GM21360 (cell line): ENCODE results near the gene PRKCA.
"Not testable (repeated sequence)": the region's sequence is repeated elsewhere in the genome, so short reads cannot be mapped to it uniquely, and the experiment has no call there.

ENCODE experiments used
- ATAC-seq: cut with Tn5 transposase; IDR thresholded peaks from one replicate; pipeline ENCODE4 v1.9.1; 2021; ENCODE audit warnings: mild to moderate bottlenecking, moderate library complexity; ENCODE audit not compliant: unreplicated experiment

PRKCA gene

DNA sequence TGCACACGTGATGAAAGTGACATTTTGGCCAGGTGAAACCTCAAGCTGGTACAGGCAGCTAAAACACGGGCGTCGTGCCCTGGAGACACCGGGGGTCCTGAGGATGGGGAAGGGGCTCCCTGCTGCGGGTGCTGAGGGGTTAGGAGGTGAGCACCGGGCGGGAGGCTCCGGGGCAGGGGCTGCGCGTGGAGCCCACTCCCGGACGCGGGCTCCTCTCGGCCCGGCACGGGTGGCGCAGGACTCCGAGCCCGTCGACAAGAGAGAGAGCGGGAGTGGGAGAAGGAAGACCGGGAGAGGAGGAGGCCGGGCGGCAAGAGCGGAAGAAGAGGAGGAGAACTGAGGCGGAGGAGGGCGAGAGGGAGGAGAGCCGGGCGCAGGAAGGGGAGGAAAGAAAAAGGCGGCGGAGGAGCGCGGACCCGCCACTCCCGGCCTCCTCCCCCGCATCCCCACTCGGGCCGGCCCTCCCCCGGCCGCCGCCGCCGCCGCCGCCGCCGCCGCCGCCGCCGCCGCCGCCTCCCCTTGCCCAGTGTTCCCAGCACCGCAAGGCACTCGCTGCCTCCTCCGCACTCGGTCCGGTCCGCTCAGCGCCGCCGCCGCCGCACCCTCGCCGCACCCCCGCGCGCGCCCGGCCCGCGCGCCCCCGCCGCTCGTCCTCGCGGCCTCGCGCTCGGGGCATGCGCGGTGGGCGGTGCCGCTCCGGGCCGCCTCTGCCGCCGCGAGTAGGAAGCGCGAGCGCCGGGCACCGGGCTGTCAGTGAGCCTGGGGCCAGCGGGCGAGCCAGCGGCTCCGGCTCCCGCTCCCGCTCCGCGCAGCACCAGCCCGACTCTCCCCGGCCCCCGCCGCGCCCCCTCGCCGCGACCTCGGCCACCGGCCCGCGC is at the start of gene PRKCA:
PRKCA (plus strand) TSS at position 750 of the 878 bp plus-strand sequence.
- peak; percentile 70 for ATAC-seq

DNA sequence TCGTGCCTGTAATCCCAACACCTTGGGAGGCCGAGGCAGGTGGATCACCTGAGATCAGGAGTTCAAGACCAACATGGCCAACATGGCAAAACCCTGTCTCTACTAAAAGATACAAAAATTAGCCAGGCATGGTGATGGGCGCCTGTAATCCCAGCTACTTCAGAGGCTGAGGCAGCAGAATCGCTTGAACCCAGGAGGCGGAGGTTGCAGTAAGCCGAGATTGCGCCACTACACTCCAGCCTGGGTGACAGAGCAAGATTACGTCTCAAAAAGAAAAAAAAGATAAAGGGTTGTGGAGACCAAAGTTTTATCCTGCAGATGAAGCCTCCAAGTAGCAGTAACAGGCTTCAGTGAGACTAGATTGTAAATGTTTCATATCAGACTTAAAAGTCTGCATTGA is 49.0 kb upstream of the PRKCA start:
- ATAC-seq: not testable (repeated sequence)

DNA sequence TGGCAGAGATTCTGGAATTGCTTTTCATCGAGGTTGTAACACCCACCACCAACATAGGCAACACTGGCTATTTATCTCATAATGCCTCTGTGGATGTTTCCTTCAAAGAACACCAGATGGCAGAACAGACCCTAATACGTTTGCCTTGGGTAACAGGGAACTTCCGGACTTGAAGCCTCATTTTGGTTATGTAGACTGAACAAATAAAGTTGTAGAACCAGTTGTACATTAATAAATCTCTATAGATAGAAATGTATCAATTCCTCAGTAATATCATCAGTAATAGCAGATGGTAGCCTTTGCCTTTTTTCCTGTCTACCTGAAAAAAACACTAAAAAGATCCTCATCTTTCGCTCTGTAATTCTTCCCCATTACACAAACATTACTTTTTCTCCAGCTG is 47.3 kb upstream of the PRKCA start:
- no peak for ATAC-seq

DNA sequence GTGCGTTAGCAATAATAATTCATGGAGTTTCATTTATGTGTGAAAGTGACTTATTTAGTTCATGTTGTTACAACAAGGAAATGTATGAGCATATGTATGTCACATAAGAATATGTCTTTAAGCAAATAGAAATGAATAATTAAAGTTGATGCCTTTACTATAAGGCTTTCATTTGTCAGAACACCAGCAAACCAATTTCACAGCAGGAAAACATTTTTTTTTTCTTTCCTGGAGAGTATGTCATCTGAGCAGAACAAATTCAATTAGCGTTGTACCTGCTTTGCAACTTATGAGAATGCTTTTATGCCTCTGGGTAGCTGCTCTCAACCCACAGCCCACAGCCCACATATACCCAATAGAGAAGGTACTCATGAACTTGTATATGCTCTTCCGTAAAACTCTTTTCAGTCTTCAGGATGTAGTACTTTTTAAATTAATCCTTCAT is 46.9 kb upstream of the PRKCA start:
- ATAC-seq: no peak

DNA sequence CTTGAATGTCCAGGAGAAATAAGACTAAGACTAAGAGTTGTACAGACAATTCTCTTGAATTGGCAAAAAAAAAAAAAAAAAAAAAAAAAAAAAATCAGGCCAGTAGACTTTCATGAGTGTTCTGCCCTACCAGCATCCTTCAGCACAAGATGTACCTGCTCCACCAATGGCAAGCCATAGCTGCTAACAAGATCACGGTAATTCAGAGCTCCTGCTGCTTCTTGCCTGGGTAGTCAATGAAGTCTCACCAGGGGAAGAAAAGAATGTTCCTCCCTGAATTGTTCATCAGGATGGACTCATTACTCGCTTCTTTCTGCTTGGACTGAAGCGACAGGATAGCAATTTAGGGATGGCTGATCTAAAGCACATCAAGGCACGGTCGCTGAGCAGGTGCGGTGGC is 42.1 kb upstream of the PRKCA start:
- no peak for ATAC-seq

DNA sequence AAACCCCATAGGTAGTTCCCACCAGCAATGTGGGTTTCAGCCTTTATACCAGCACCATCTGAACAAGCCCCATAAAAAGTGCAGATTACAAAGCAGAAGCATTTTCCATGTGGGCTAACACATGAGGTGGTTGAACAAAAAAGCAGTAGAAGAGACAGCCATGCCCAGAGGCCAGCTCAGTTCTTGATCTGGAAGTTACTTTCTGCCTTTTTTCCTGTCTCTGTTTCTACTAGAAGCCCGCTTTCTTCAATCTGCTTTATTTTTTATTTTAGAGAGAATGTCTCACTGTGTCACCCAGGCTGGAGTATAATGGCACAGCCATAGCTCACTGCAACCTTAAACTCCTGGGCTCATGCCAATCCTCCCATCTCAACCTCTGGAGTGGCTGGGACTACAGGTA is 41.7 kb upstream of the PRKCA start:
- ATAC-seq: no peak

DNA sequence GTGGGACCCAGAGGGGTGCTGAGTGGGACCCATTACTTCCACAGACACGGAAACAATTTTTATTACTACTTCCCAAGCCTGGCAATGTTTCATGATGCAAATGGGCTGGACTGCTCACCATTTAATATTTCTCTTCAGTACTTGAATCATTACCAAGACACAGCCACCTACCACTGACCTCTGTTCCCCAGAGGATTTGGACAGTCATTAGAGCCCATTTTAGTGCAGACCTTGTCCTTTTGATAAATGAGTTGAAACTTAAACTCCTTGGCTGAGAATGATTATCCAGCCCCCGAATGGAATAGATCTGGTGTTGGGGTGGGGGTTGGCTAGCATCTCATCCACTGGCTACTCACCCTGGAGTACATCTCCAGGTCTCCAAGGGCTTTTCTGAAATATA is 39.6 kb upstream of the PRKCA start:
- ATAC-seq: no peak

DNA sequence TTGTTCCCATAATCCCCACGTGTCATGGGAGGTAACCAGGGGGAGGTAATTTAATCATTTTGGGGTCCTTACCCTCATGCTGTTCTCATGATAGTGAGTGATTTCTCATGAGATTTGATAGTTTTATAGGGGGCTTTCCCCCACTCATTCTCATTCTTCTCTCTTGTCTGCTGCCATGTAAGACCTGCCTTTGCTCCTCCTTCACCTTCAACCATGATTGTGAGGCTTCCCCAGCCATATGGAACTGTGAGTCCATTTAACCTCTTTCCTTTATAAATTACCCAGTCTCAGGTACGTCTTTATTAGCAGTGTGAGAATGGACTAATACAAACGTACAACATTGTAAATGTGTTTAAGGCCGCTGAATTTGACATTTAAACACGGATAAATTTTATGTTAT is 37.7 kb upstream of the PRKCA start:
- ATAC-seq: no peak

DNA sequence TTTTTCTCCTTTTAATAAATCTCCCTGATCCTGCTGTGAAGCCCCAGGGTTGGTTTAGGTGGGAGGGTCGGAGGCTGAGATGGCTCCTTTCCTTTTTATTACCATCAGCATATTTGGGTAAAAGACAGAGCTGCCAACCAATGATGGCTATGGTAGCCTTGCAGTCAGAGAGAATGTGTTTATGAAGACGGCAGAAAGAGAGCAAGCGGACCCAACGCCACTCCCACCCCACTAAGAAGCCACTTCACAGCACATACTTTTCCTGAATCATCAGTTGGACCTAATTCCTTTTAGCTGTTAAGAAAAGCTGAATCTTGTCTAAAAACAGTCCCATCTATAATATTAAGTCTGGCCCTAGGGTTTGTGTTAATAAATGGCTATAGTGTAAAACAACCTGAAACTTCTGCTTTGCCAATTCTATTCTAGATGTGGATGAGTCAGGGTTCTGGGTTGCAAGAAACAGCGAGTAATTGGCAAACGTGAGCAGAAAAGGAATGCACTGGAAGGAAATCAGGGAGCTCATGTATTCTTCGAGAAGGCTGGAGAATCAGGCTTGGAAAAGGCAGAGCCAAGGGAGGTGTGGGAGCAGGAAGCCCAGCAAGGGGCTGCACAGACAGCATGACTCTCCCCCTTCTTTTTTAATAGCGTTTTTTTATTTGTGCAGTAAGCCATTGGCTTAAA is 34.0 kb upstream of the PRKCA start:
- no peak for ATAC-seq

DNA sequence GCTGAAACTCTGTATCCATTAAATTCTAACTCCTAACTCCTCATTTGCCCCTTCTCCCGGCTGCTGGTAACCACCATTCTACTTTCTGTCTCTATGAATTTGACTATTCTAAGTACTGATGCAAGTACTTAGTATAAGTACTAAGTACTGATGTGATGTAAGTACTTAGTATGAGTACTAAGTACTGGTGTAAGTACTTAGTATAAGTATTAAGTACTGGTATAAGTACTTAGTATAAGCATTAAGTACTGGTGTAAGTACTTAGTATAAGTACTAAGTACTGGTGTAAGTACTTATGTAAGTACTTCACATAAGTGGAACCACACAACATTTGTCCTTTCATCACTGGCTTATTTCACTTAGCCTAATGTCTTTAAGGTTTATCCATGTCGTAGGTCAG is 32.3 kb upstream of the PRKCA start:
- ATAC-seq: no peak

DNA sequence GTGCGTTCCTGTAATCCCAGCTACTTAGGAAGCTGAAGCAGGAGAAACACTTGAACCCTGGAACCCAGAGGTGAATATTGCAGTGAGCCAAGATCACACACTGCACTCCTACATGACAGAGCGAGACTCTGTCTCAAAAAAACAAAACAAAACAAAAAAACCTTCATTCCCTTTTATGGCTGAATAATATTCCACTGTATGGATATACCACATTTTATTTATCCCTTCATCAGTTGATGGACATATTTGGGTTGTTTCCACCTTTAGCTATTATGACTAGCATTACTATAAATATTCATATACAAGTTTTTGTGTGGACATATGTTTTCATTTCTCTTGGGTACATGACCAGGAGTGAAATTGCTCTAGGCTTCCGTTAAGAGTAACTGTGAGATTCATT is 30.9 kb upstream of the PRKCA start:
- ATAC-seq: no peak

DNA sequence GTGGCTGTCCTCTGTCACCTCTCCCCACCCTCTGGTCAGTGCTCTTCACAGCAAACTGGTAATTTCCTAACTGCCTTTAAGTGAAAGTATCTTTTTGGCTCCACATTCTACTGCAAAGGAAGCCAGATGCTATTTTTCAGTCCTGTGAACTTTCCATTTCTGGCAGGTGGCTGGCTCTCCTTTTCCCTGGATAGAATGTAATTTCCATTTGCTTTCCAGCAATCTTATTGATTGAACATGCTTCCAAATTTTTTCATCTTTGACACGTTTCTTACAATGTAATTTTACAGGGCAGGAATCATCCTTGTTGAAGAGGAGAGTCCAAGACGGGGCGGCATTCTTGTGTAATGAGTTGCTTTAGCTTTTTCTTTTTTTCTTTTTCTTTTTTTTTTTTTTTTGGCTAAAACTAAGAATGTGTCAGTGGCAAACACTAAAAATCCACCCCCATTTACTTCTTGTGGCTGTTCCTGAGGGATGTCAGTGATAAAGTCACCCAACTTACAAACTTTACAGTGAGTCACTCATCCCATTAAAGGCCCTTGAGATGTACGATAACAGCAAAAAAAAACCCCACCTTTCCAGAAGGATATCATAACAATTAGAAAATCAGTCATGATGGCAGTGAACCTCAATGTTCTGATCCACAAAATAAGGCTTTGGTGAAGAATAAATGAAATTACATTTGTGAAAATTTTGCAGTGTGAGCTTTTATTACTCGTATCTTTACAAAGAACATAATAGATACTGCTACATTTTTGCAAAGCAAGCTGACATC is 29.4 kb upstream of the PRKCA start:
- ATAC-seq: no peak

DNA sequence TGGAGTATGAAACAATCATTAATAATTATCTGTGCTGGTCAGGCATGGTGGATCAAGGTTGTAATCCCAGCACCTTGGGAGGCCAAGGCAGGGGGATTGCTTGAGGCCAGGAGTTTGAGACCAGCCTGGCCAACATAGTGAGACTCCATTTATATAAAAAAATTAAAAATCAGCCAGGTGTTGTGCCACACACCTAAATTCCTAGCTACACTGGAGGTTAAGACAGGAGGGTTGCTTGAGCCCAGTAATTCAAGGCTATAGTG is 28.9 kb upstream of the PRKCA start:
- no peak for ATAC-seq

DNA sequence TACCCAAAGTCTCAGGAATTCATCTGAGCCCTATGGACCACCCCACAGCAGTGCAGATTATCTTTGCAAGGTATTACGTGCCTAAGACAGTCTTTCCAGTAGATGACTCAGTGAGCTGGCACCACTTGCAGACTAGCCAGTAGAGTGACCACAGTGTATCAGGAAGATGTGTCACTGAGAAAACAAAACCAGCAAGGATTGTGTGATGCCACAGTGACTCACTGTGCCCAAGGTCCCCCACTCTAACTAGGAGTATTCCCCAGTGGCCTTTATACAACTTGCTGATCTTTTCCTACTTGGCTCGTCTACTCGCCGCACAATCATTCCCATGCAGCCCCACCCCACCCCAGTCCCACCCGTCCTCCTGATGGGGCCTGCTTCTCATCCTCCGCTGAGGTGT is 26.8 kb upstream of the PRKCA start:
- ATAC-seq: no peak

DNA sequence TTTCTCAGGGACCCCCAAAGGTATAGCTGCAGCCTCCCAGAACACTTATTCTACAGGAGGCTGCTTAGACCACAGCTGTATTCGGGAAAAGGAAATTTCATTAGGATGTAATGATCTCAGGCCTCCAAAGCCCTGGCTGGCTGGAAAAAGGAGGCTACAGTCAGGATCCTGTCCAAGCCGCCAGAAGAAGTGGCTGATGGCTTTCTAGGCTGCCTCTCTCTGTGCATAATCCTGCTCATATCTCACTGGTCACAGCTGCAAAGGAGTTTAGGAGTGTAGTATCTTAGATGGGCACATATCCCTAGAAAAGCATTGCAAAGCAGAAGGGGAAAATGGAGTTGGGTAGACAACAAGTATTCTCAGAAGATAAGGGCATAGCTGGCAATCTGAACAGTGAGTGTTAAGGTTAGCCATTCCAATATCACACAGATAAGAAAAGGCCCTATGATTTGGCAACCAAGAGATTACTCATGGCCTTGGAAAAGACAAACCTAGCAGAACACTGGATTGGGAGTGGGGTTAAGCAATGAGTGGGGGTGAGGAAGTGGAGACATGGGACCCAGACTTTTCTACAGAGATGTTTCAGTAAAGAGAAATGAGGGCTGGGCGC is 26.0 kb upstream of the PRKCA start:
- no peak for ATAC-seq

DNA sequence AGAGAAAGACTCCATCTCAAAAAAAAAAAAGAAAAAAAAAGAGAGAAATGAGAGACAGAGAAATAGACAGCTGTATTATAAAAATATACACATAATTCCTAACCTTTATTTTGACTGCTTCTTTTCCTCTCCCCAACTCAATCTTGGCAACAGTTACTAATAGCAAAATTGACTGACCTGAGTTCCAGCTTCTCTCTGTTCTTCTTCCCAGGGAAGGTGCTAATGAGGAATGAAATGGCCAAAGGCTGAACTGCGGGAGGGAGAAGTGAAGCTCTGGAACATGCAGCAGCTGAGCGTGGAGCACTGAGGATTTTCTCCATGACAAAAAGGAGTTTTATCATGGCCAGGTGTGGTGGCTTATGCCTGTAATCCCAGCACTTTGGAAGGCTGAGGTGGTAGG is 25.2 kb upstream of the PRKCA start:
- no peak for ATAC-seq

DNA sequence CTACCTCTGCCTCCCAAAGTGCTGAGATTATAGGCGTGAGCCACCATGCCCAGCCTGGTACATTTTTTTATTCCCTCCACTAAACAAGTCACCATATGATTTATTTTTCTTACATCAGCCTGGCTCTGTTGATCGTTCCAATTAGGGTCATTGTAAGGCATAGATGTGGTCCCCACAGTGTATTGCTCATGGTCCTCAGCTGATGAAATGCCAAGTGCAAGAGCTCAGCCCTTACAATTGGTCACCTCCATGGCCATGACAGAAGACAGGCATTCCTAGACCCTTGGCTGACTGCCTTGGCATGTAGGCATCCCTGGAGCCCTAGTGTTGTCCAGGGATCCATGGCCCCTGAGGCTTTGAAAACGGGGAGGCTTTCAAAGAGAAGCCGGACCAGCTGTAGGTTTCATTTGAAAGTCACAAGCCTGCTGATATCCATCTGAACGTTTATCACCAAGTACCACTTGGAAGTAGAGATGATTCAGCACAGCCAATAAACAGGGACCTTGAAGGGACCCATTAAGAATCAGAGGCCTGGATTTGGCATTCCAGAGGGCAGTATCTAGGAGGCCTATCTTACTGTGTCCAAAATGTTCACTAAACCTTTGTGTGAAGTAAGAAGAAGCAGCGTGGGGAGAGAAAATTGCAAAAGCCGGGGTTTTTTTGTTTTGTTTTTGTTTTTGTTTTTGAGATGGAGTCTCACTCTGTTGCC is 20.6 kb upstream of the PRKCA start:
- ATAC-seq: no peak

DNA sequence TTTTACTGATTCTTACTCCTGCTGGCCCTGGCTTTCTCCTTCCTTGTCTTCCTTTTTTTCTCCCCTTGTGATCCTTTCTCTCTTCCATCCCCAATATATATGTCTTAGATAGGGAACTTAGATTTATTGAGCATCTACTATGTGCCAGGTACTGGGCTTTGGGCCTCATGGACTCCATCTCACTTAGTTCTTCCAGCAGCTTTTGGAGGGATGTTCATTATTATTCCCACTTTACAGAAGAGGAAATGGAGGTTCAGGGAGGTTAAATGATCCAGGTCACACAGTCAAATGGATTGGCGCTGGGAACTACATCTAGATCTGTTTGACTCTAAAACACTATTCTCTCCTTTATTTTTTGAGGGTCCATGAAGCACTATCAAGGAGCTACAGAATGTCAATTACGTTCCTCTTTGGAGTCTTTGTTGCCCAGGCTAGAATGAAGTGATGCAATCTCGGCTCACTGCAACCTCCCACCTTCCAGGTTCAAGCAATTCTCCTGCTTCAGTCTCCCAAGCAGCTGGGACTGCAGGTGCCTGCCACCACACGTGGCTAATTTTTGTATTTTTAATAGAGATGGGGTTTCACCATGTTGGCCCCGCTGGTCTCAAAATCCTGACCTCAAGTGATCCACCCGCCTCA is 19.0 kb upstream of the PRKCA start:
- ATAC-seq: no peak

DNA sequence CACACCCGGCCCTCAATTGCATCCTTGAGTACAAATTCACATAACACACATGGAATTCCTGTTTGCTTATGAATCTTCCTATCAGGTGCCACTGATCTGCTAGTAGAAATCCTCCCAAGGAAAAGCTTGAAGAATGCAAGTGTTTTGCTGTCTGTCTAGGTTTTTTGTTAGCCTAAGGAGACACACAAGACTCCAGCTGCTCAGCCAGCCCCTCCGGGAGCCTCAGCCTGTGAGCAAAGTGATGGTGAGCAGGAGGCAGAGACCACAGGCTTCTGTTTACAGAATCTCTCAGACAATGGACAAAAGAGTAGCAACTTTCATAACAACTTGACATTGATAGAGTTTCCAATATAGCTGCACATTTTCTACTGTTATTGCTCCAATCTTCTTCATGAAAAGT is 18.4 kb upstream of the PRKCA start:
- no peak for ATAC-seq

DNA sequence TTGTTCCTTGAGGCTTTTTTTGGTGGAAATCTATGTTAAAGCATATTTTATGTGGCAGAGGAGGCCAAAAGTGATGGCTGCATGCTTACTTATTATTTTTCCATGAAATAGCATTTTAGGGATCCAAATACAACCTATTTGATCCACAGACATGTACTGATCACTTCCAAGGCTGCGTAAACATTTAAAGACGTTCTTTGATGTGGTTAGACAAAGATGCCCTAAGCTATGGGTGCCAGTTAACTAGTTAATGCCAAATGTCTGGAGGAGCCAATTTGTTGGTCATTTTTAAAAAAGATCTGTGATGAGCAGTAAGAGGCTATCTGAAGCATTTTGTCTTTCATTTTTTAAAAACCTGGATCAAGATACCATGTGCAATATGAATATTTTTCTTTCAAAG is 17.3 kb upstream of the PRKCA start:
- ATAC-seq: no peak
